IPS DF 6.9 (cell line): ENCODE results near the gene DAPK3.

Experiments
- DNase-seq: peaks from one replicate; pipeline ENCODE4 v3.0.0-alpha.2; 2013; ENCODE audit warnings: low read depth, low spot score
- H3K27ac ChIP-seq: one replicate; pipeline ENCODE4 v1.5.1; 2013; ENCODE audit warnings: low read length, control low read depth
- H3K27me3 ChIP-seq: 2 replicates; pipeline ENCODE4 v1.6.1; 2013; ENCODE audit warnings: mild to moderate bottlenecking, low read length; ENCODE audit not compliant: control insufficient read depth, insufficient read depth
- H3K36me3 ChIP-seq: 2 replicates; pipeline ENCODE4 v1.6.1; 2013; ENCODE audit warnings: low read length; ENCODE audit not compliant: control insufficient read depth, insufficient read depth
- H3K4me1 ChIP-seq: 2 replicates; pipeline ENCODE4 v1.6.1; 2013; ENCODE audit warnings: low read length; ENCODE audit not compliant: control insufficient read depth, insufficient read depth
- H3K4me3 ChIP-seq: 2 replicates; pipeline ENCODE4 v1.5.1; 2013; ENCODE audit warnings: mild to moderate bottlenecking, low read length
- H3K9me3 ChIP-seq: 2 replicates; pipeline ENCODE4 v1.6.1; 2013; ENCODE audit warnings: low read length, inconsistent platforms; ENCODE audit not compliant: control insufficient read depth, insufficient read depth
- WGBS: extraction: QIAGEN DNeasy Blood & Tissue Kit; methylation state at CpG from one replicate; pipeline ENCODE4 v1.1.7; 2013; ENCODE audit warnings: mixed read lengths, missing lambda C conversion rate; ENCODE audit not compliant: insufficient read length, insufficient coverage; 5-methylcytosine and 5-hydroxymethylcytosine counted together

DAPK3 gene

GRCh38 chr19:3936506-3937442 is 34.1 kb downstream of the DAPK3 start:
- Histone ChIP-seq H3K4me1 (no peaks in the 10 kb centered on the region; the same call in 1 of the 2 replicates), H3K4me3 (no peak overlapping the region), H3K36me3 (peaks cover 5% of the 10 kb centered on the region; the same call in 1 of the 2 replicates), H3K27ac (no peak overlapping the region), H3K9me3 (no peaks in the 10 kb centered on the region), H3K27me3 (no peaks in the 10 kb centered on the region)
- WGBS, result no CpG with 5 or more reads among the region's 29 CpGs
- DNase-seq, result no peak

- no peaks in the 10 kb centered on the region for H3K27me3 ChIP-seq
- peak within 1 kb of the TSS; percentile 71; the same call in 1 of the 2 replicates for H3K4me3 ChIP-seq
- no CpG with 5 or more reads among the region's 51 CpGs for WGBS
- H3K9me3 ChIP-seq, result no peaks in the 10 kb centered on the region
- no peaks in the 10 kb centered on the region; the same call in 1 of the 2 replicates for H3K4me1 ChIP-seq
- no peak within 1 kb of the TSS for H3K27ac ChIP-seq
- peak; percentile 50 for DNase-seq
- H3K36me3 ChIP-seq, result no peaks in the 10 kb centered on the region
These were observed 37.7 kb downstream of the DAPK3 start, which contains the start of gene NMRK2 for GRCh38 chr19:3932931-3933810. TSS of gene NMRK2 (plus strand) at chr19:3933069. CDS start at chr19:3933672, 603 bp downstream.

GRCh38 chr19:3931041-3931440 is 39.9 kb downstream of the DAPK3 start:
- no peak for DNase-seq
- Histone ChIP-seq H3K4me1 (no peaks in the 10 kb centered on the region; the same call in 1 of the 2 replicates), H3K9me3 (no peaks in the 10 kb centered on the region), H3K27me3 (no peaks in the 10 kb centered on the region), H3K4me3 (no peak overlapping the region), H3K27ac (no peak overlapping the region), H3K36me3 (no peaks in the 10 kb centered on the region)
- WGBS, result no CpG with 5 or more reads among the region's 8 CpGs

- Histone ChIP-seq H3K4me1 (no peaks in the 10 kb centered on the region), H3K4me3 (no peak overlapping the region), H3K27me3 (no peaks in the 10 kb centered on the region; the same call in 1 of the 2 replicates), H3K36me3 (peaks cover 16% of the 10 kb centered on the region), H3K27ac (no peak overlapping the region), H3K9me3 (peaks cover 3% of the 10 kb centered on the region; the same call in 1 of the 2 replicates)
- no peak for DNase-seq
- no CpG with 5 or more reads among the region's 1 CpG for WGBS
These were observed 47.0 kb downstream of the DAPK3 start for GRCh38 chr19:3923912-3924311.

- no peak overlapping the region for H3K27ac ChIP-seq
- H3K4me1 ChIP-seq, result no peaks in the 10 kb centered on the region
- peaks cover 16% of the 10 kb centered on the region for H3K36me3 ChIP-seq
- H3K9me3 ChIP-seq, result peaks cover 3% of the 10 kb centered on the region; the same call in 1 of the 2 replicates
- H3K4me3 ChIP-seq, result no peak overlapping the region
- H3K27me3 ChIP-seq, result no peaks in the 10 kb centered on the region; the same call in 1 of the 2 replicates
- DNase-seq, result no peak
These were observed 47.7 kb downstream of the DAPK3 start for GRCh38 chr19:3923096-3923758.

GRCh38 chr19:3919793-3920192 is 51.1 kb downstream of the DAPK3 start:
- peaks cover 18% of the 10 kb centered on the region for H3K36me3 ChIP-seq
- no peaks in the 10 kb centered on the region; the same call in 1 of the 2 replicates for H3K27me3 ChIP-seq

GRCh38 chr19:3916033-3916432 is 54.9 kb downstream of the DAPK3 start:
- WGBS, result no CpG with 5 or more reads among the region's 5 CpGs
- H3K27me3 ChIP-seq, result no peaks in the 10 kb centered on the region; the same call in 1 of the 2 replicates

More at GRCh38 chr19:3919793-3920192, 51.1 kb downstream of the DAPK3 start:
- H3K4me1 ChIP-seq, result no peaks in the 10 kb centered on the region
- H3K9me3 ChIP-seq, result peaks cover 3% of the 10 kb centered on the region; the same call in 1 of the 2 replicates
- no peak overlapping the region for H3K4me3 ChIP-seq
- H3K27ac ChIP-seq, result no peak overlapping the region
- no CpG with 5 or more reads among the region's 8 CpGs for WGBS
- DNase-seq, result no peak

GRCh38 chr19:3914199-3914598 is 56.7 kb downstream of the DAPK3 start:
- WGBS, result no CpG with 5 or more reads among the region's 9 CpGs

More at GRCh38 chr19:3916033-3916432, 54.9 kb downstream of the DAPK3 start:
- peaks cover 11% of the 10 kb centered on the region for H3K36me3 ChIP-seq
- H3K27ac ChIP-seq, result no peak overlapping the region
- no peak overlapping the region for H3K4me3 ChIP-seq
- no peaks in the 10 kb centered on the region for H3K4me1 ChIP-seq
- no peak for DNase-seq
- peaks cover 3% of the 10 kb centered on the region; the same call in 1 of the 2 replicates for H3K9me3 ChIP-seq

GRCh38 chr19:3910105-3910504 is 60.8 kb downstream of the DAPK3 start:
- no peaks in the 10 kb centered on the region for H3K27me3 ChIP-seq
- no peaks in the 10 kb centered on the region for H3K4me1 ChIP-seq
- no peak overlapping the region for H3K4me3 ChIP-seq
- peaks cover 23% of the 10 kb centered on the region for H3K36me3 ChIP-seq
- DNase-seq, result no peak
- no CpG with 5 or more reads among the region's 1 CpG for WGBS
- H3K9me3 ChIP-seq, result no peaks in the 10 kb centered on the region
- H3K27ac ChIP-seq, result no peak overlapping the region

More at GRCh38 chr19:3914199-3914598, 56.7 kb downstream of the DAPK3 start:
- no peak for DNase-seq
- Histone ChIP-seq H3K27me3 (no peaks in the 10 kb centered on the region), H3K36me3 (peaks cover 18% of the 10 kb centered on the region), H3K27ac (no peak overlapping the region), H3K4me1 (no peaks in the 10 kb centered on the region), H3K9me3 (no peaks in the 10 kb centered on the region), H3K4me3 (no peak overlapping the region)
